ENCODE data around the gene ZCCHC24. TPM values are rescaled to one million over a fixed set of nuclear protein-coding genes. Genes with fewer than 3 reads are reported as not detected.

ZCCHC24 gene
- total and polyA plus RNA-seq, 2 donors from 2014 or later: 8.4 to 21.3 TPM

DNA sequence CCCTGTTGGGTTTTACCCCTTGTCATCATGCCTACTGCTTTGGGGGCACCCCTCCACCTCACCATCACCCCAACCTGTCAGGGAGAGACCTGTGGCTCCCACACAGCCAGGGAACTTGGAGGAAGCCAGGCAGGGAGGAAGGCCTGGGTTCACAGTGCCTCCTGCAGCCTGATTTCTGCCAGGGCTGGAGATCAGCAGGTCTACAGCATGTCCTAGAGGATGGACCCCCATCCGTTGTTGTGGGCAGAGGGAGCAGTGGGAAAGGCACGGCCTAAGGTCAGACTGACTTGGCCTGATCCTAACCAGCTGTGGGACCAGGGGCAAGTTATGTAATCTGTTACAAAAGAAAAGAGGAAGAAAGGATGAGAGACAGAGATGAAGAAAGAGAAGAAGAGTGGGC is 28.2 kb downstream of the ZCCHC24 start:
- DNase-seq (peak in 1 of 5 donors; percentile 57), FAIRE-seq (no peak)
- Histone ChIP-seq H3K27me3 (ENCODE audit: control insufficient read depth, insufficient read depth, low read length) (no peaks in the 10 kb centered on the region), H3K36me3 (ENCODE audit: control insufficient read depth in 2 of 3, insufficient read depth in 3 of 3, low read length in 3 of 3) (peaks cover 0 to 3% (median 0%) of the 10 kb centered on the region in 3 donors), H3K4me3 (ENCODE audit: low read length in 3 of 3) (no peak overlapping the region), H3K4me1 (ENCODE audit: control insufficient read depth in 2 of 3, insufficient read depth in 2 of 3, low read depth in 1 of 3, low read length in 3 of 3) (peaks cover 0 to 18% (median 0%) of the 10 kb centered on the region in 3 donors), H3K9me3 (ENCODE audit: control insufficient read depth in 2 of 3, insufficient read depth in 1 of 3, low read length in 3 of 3) (no peaks in the 10 kb centered on the region), H3K27ac (ENCODE audit: low read depth in 2 of 2, low read length in 2 of 2) (no peak overlapping the region), H3K9ac (ENCODE audit: low read length in 3 of 3) (no peak overlapping the region)
- intact Hi-C loops (cut with DNase I): no loop called here
- TF ChIP-seq CTCF (IDR thresholded peaks at IDR 0.05; ENCODE audit: borderline replicate concordance, extremely low read depth, insufficient read depth): no peak

- no peak for FAIRE-seq
- DNase-seq: peak in 1 of 5 donors; percentile 35
- Histone ChIP-seq H3K9ac (ENCODE audit: low read length in 3 of 3) (no peak overlapping the region), H3K4me1 (ENCODE audit: control insufficient read depth in 2 of 3, insufficient read depth in 2 of 3, low read depth in 1 of 3, low read length in 3 of 3) (peaks cover 0 to 15% (median 0%) of the 10 kb centered on the region in 3 donors), H3K4me3 (ENCODE audit: low read length in 3 of 3) (no peak overlapping the region), H3K27me3 (ENCODE audit: control insufficient read depth, insufficient read depth, low read length) (no peaks in the 10 kb centered on the region), H3K27ac (ENCODE audit: low read depth in 2 of 2, low read length in 2 of 2) (no peak overlapping the region), H3K9me3 (ENCODE audit: control insufficient read depth in 2 of 3, insufficient read depth in 1 of 3, low read length in 3 of 3) (no peaks in the 10 kb centered on the region), H3K36me3 (ENCODE audit: control insufficient read depth in 2 of 3, insufficient read depth in 3 of 3, low read length in 3 of 3) (peaks cover 0 to 3% (median 0%) of the 10 kb centered on the region in 3 donors)
- intact Hi-C loops (cut with DNase I): no loop called here
- TF ChIP-seq CTCF (IDR thresholded peaks at IDR 0.05; ENCODE audit: borderline replicate concordance, extremely low read depth, insufficient read depth): no peak
Observed at GRCh38 chr10:79416578-79417255, 28.7 kb downstream of the ZCCHC24 start.

DNA sequence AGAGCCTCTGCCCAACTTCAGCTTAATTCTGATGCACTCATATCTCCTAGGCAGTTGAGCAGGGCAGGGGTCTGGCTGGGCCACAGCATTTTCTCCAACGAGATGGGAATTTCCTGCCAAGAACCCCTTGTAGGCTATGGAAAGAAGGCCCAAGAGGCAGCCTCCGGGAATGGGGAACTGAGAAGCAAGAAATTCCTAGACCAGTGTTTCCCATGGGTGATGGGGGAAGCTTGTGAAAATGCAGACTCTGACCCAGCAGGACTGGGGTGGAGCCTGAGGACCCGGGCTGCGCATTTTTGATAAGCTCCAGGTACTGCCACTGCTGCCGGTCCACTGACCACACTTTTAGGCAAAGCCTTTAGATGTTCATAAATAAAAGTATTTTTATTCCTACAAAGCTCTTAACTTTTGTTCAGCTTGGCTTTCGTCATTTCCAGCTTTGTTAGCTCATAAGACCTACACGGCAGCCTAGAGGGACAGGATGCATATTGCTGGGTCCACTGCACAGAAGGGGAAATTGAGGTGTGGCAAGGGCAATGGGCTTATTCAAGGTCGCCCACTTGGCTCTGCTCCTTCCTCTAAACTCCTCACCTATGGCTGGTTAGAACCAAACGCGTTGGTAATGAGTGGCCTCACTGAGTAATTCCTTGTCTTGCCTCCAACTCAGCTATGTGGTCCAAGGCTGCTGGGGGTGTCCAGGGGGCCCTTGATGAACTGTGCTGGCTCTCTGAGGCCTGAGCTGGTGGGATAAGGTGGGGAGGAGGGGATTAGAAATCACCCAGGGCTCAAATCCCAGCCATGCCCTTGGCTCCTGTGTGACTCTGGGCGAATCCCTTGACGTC is 29.5 kb downstream of the ZCCHC24 start:
- TF ChIP-seq CTCF (IDR thresholded peaks at IDR 0.05; ENCODE audit: borderline replicate concordance, extremely low read depth, insufficient read depth): no peak
- Histone ChIP-seq H3K36me3 (ENCODE audit: control insufficient read depth in 2 of 3, insufficient read depth in 3 of 3, low read length in 3 of 3) (peaks cover 0 to 3% (median 0%) of the 10 kb centered on the region in 3 donors), H3K4me1 (ENCODE audit: control insufficient read depth in 2 of 3, insufficient read depth in 2 of 3, low read depth in 1 of 3, low read length in 3 of 3) (peaks cover 0 to 15% (median 0%) of the 10 kb centered on the region in 3 donors)

More for the DNA sequence above, 29.5 kb downstream of the ZCCHC24 start:
- Histone ChIP-seq H3K9ac (ENCODE audit: low read length in 3 of 3) (no peak overlapping the region), H3K9me3 (ENCODE audit: control insufficient read depth in 2 of 3, insufficient read depth in 1 of 3, low read length in 3 of 3) (no peaks in the 10 kb centered on the region), H3K4me3 (ENCODE audit: low read length in 3 of 3) (no peak overlapping the region), H3K27me3 (ENCODE audit: control insufficient read depth, insufficient read depth, low read length) (no peaks in the 10 kb centered on the region), H3K27ac (ENCODE audit: low read depth in 2 of 2, low read length in 2 of 2) (no peak overlapping the region)
- peak in 1 of 5 donors; percentile 12 for DNase-seq
- intact Hi-C loops (cut with DNase I): no loop called here
- no peak for FAIRE-seq

Measured in kidney (tissue), 14 donors.